HG02943 (cell line): Measurements from ENCODE around the gene PDCD10.

Experiments
- ATAC-seq: cut with Tn5 transposase; IDR thresholded peaks from one replicate; pipeline ENCODE4 v1.9.1; 2021; ENCODE audit warnings: mild to moderate bottlenecking, low read depth, moderate library complexity; ENCODE audit not compliant: unreplicated experiment

The PDCD10 gene

DNA sequence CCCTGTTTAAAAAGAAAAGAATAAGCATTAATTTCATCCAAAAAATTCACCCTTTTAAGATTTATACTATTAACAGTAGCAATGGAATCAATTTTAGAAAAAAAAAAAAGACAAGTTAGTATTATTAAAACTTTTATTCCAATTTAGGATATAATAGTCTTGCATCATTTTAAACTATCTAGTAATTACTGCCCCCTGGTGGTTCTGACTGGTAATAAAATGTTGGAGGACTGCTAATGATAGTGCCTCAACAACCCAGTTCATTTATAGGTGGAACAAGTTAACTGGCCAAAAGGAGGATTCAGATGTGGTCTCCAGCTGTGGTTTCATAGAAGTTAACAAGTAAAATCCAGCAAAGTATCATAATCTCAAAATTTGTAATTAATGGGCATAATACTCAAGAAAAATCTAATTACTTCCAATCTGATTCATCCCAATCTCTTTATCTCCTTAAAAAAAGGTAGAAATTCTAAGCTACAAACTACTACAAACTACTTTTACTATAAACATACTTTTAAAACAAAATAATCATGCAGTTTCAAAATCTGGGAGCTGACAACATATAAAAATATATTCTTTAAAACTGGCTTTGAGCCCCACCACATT, 50.2 kb downstream of the PDCD10 start:
- ATAC-seq, result peak; percentile 87

DNA sequence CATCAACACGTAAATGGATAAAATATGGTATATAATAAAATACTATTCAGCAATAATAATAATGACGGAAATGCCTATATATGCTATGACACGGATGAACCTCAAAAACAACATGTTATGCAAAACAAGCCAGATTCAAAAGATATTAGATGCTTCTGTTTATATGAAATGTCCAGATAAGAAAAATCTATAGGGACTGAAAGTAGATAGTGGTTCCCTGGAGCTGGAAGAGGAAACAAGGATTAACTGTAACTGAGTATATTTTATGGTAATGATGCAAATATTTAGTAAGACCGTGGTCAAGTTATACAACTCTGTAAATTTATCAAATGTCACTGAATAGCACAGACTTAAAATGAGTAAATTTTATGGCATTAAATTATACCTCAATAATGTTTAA, 55.2 kb downstream of the PDCD10 start:
- ATAC-seq, result no peak

DNA sequence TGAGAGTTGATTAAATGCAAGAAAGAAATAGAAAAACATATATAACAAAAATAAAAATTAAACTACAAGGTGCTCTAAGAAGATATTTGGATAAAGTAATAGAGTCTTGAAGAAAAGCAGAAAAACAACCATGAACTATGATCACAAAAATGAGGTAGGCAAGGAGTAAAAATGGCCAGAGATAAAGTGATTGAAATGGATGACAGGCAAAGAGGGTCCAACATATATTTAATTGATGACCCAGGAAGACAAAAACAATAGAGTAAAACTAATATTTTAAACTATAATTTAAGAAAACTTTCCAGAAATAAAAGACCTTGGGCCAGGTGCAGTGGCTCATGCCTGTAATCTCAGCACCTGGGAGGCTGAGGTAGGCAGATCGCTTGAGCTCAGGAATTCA, 58.8 kb downstream of the PDCD10 start:
- no peak for ATAC-seq

- no peak for ATAC-seq
Observed at GRCh38 chr3:167673221-167673620, 61.5 kb downstream of the PDCD10 start.

DNA sequence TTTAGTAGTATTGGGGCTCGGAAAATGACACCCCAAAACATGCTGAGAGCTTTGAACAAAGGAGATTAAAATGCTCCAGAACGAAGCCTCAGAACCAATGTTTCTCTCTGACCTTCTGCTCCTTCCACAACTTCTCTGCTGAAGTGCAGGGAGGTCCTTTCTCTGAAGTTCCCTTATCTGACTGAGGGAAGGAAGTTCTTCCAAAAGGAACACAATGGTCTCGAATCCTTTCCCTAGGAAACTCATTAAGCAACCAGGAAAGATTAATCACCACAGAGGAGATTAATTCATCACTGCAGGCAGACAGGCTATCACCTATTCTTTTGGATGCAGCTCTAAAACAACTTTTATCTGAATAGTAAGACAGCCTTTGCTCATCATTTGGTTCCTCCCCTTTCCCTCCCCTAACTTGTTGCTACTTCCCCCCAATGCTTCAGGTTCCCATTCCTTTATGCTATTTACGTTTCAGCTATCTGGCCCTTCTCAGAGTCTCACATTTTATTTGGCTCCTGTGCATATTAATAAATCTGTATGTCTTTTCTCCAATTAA, 62.7 kb downstream of the PDCD10 start:
- ATAC-seq, result no peak

GRCh38 chr3:167669699-167670098, 65.0 kb downstream of the PDCD10 start:
- ATAC-seq, result no peak

GRCh38 chr3:167668651-167669050, 66.0 kb downstream of the PDCD10 start:
- ATAC-seq, result no peak

GRCh38 chr3:167666563-167666962, 68.1 kb downstream of the PDCD10 start:
- ATAC-seq, result no peak

- ATAC-seq, result no peak
Observed at GRCh38 chr3:167662919-167663400, 71.7 kb downstream of the PDCD10 start.

GRCh38 chr3:167657684-167658225, 76.9 kb downstream of the PDCD10 start:
- no peak for ATAC-seq

GRCh38 chr3:167656821-167657220, 77.9 kb downstream of the PDCD10 start:
- ATAC-seq, result no peak

- no peak for ATAC-seq
Observed at GRCh38 chr3:167653760-167654159, 80.9 kb downstream of the PDCD10 start, which contains the start of gene WDR49. TSS of gene WDR49 (minus strand) at chr3:167653942. CDS start at chr3:167653425, 517 bp downstream.

GRCh38 chr3:167653155-167653554, 81.5 kb downstream of the PDCD10 start:
- ATAC-seq, result no peak

DNA sequence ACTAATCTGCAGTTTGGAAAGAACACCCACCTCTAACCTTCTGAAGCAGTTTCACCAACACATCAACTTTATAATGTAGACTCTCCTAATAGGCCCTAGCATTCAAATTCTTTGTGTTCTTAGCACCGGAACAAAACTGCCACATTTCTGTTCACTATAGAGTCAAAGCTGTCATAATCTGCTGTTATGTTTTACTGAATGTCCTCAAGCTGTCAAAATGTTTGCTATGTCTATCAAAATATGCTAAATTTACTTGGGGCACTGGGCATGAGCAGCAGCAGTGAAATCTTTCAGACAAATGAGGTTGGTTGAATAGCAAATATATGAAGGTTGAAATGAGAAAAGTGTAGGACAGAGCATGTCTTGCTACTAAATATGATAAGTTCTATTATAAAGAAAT, 82.9 kb downstream of the PDCD10 start:
- ATAC-seq, result no peak

DNA sequence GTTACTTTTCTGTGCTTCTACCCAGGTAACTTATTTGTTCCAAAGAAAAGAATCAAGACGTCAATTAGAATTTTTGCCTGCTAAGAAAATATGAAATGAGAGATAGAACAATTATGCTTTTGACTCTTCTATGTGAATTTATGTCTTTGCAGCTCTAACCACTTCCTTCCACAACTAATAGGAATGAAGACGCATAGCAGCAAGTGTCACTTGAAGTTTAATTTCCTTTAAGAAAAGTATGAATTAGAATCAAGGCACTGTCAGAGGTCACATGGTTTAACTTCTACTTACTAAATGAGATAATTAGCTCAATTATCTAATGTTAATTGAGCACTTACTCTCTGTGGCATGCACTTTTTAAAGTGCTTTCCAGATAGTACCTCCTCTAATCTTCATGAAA, 84.2 kb downstream of the PDCD10 start:
- ATAC-seq, result no peak

- no peak for ATAC-seq
Observed at GRCh38 chr3:167649746-167650145, 84.9 kb downstream of the PDCD10 start.

DNA sequence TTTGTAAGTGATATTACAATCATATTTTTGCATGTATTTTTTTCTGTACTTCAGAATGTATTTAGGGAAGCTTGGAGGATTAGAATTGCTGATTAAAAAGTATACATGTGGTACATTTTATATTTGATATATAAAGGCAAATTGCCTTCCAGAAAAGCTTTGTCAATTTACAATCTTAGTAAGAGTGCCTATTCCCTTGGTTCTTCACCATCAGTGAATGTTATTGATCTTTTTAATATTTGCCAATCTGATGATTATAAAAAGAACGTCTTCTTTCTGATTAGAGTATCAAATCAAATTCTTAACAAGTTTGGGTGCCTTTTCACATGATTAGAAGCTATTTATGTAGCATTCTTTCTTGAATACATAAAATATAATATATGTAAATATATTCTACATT, 90.1 kb downstream of the PDCD10 start:
- ATAC-seq, result no peak
